Heart left ventricle (tissue), 16 donors: ENCODE measurements around the gene HMGB2. TPM values are rescaled to one million over a fixed set of nuclear protein-coding genes. Genes with fewer than 3 reads are reported as not detected.

Source experiments
- ATAC-seq, 4 donors: fragments of 200-7000 bp; cut with Tn5 transposase; one replicate each; pipeline ENCODE4 v1.9.1; 2020 to 2022; ENCODE audit warnings: moderate library complexity in 4 of 4, mild to moderate bottlenecking in 3 of 4, moderate number of reproducible peaks in 1 of 4
- DNase-seq, 5 donors: peaks; one replicate each; pipeline ENCODE4 v3.0.0-alpha.2; 2020
- H3K27ac ChIP-seq, 12 donors: fragments of 200-600 bp; sonication (generic) in 4 of 12; one replicate each; pipeline versions ENCODE4 v1.5.0 to v1.8.0; 2016 to 2022; ENCODE audit warnings: mild to moderate bottlenecking in 2 of 12
- H3K27me3 ChIP-seq, 9 donors: fragments of 200-600 bp; sonication (generic) in 2 of 9; one replicate each; pipeline versions ENCODE4 v1.5.1 to v1.8.0; 2016 to 2022; ENCODE audit warnings: mild to moderate bottlenecking in 3 of 9
- H3K36me3 ChIP-seq, 9 donors: fragments of 200-600 bp; sonication (generic) in 2 of 9; one replicate each; pipeline versions ENCODE4 v1.5.0 to v1.8.0; 2018 to 2022; ENCODE audit warnings: mild to moderate bottlenecking in 2 of 9
- H3K4me1 ChIP-seq, 12 donors: fragments of 200-600 bp; sonication (generic) in 4 of 12; one replicate each; pipeline versions ENCODE4 v1.5.0 to v1.8.0; 2016 to 2022; ENCODE audit warnings: mild to moderate bottlenecking in 3 of 12
- H3K4me3 ChIP-seq, 12 donors: fragments of 200-600 bp; sonication (generic) in 4 of 12; one replicate each; pipeline versions ENCODE4 v1.5.0 to v1.8.0; 2017 to 2022; ENCODE audit warnings: mild to moderate bottlenecking in 9 of 12, moderate library complexity in 4 of 12
- H3K9me3 ChIP-seq, 12 donors: fragments of 200-600 bp; sonication (generic) in 4 of 12; one replicate each; pipeline versions ENCODE4 v1.5.0 to v1.8.0; 2016 to 2022; ENCODE audit warnings: mild to moderate bottlenecking in 1 of 12
- POLR2A ChIP-seq, 2 donors: fragments of 450-650 bp; IDR thresholded peaks; one replicate each; pipeline ENCODE4 v1.6.1; 2017; ENCODE audit warnings: antibody characterized with exemption in 2 of 2, mild to moderate bottlenecking in 2 of 2, moderate library complexity in 2 of 2
- WGBS, 4 donors: extraction: QIAGEN DNeasy Blood & Tissue Kit in 2 of 4; methylation state at CpG; one replicate each; pipeline versions ENCODE4 v1.1.5 to v1.1.7; 2013 to 2018; 5-methylcytosine and 5-hydroxymethylcytosine counted together
- intact Hi-C, 10 donors: fragments of 100-400 bp; cut with DNase I; formaldehyde crosslinking; loops; one replicate each; pipeline versions ENCODE4 v1.11.1 to v1.14.2; 2022
- polyA plus RNA-seq, 2 donors: library from polyadenylated mRNA; stranded (reverse); fragments of 200-250 nt; gene quantifications; one replicate each; pipeline ENCODE4 v1.2.3, GENCODE V29; 2013
- total RNA-seq, 9 donors: library from RNA; depleted of rRNA in 2 of 9; stranded (reverse); fragments of >200 nt in 2 of 9; fragmentation: NEBNext Ultra II Directional in 3 of 9; extraction: Animal tissue kit (Norgen Biotek cat#: 25700) in 3 of 9; gene quantifications; one replicate each; pipeline versions ENCODE4 v1.1.0 to v1.2.4, GENCODE V29; 2016 to 2023
- TF ChIP-seq, protein P1 (sequence below), 12 donors: fragments of 200-600 bp; sonication (generic) in 4 of 12; IDR thresholded peaks; one replicate each; pipeline versions ENCODE4 v1.5.0 to v1.8.0; 2018 to 2022; ENCODE audit warnings: antibody characterized with exemption in 12 of 12, mild to moderate bottlenecking in 5 of 12
- donor health status: ischemic (EF 13 %, LVEDD 7.1; RV severe dilation, severe dysfunction).
- donor health status: healthy with polysubstance abuse.
- donor health status: DM: no; HTN: yes; CAD: no.
- donor health status: DM: no; HTN: no; CAD: no.
- donor health status: ischemic (EF 25% LVEDD 6.9; RV normal size, moderate dysfunction).
- donor health status: ischemic (EF 25% LVEDD 5.7; RV mildly dilated, moderate dysfunction).
- donor health status: healthy.
- donor health status: DM: yes; HTN: yes; CAD: no.
- donor health status: ischemic (EF 35%, LVEDD 5.7; RV mildly dilated, moderate dysfunction).
- donor health status: nonischemic (EF 11% LVEDD 7.7; RV severe dilation, severe dysfunction).
- donor health status: DM: yes; HTN: yes; CAD: no.
- donor health status: PGD.
- donor health status: ischemic (EF 29% LVEDD 5.4; RV normal size, mild dysfunction).
- donor health status: nonischemic (EF 23%, LVEDD 6.1; RV moderate dilation, normal function).

Gene HMGB2
- total and polyA plus RNA-seq, 11 donors = 28.5 to 88.9 (median 46.8) TPM

DNA sequence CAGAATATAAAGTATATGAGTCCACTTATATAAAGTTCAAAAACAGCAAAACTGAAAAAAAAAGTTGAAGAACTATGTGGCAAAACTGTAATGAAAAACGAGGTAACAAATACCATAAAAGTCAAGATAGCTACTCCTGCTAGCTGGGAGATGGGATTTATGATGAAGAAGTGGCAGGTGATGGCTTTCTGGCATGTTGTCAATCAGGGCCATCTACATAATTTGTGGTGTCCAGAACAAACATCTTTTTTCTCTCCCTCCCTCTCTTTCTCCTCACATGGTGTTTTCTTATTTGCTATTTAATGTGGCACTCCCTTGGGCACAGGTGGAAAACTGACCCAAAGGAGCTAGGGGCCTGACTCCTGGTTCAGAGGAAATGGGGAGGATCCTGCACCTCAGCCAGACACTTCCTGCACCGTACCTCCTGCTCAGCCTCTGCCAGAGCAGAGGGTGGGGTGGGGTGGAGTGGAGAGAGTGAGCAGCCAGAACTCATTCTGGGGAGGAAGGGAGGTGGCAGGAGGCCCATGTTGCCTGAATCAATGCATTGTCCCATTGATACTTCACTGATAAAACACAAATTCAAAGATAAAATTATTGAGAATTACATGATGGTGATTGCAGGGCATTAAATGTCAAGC lies 31.3 kb upstream of the HMGB2 start:
- Histone ChIP-seq H3K27ac (no peak overlapping the region), H3K4me1 (peaks cover 0 to 37% (median 12%) of the 10 kb centered on the region in 12 donors), H3K27me3 (no peaks in the 10 kb centered on the region), H3K36me3 (peaks cover 0 to 3% (median 0%) of the 10 kb centered on the region in 9 donors), H3K4me3 (no peak overlapping the region), H3K9me3 (no peaks in the 10 kb centered on the region)
- intact Hi-C loops = loop anchor here in 2 of 10 donors (5.0 kb wide), 2 partner anchors 33 to 52 kb away; partner anchors contain the start of gene HMGB2 (in 1 of the 2)
- TF ChIP-seq, protein P1, sequence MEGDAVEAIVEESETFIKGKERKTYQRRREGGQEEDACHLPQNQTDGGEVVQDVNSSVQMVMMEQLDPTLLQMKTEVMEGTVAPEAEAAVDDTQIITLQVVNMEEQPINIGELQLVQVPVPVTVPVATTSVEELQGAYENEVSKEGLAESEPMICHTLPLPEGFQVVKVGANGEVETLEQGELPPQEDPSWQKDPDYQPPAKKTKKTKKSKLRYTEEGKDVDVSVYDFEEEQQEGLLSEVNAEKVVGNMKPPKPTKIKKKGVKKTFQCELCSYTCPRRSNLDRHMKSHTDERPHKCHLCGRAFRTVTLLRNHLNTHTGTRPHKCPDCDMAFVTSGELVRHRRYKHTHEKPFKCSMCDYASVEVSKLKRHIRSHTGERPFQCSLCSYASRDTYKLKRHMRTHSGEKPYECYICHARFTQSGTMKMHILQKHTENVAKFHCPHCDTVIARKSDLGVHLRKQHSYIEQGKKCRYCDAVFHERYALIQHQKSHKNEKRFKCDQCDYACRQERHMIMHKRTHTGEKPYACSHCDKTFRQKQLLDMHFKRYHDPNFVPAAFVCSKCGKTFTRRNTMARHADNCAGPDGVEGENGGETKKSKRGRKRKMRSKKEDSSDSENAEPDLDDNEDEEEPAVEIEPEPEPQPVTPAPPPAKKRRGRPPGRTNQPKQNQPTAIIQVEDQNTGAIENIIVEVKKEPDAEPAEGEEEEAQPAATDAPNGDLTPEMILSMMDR (IDR thresholded peaks at IDR 0.05) = no peak
- no peak for TF ChIP-seq POLR2A (IDR thresholded peaks at IDR 0.05)
- DNase-seq = peak in 1 of 5 donors; percentile 31
- WGBS, 4 donors = 27 to 36% (median 32%) methylated on average over 2 of the region's 2 CpGs
- no peak for ATAC-seq

DNA sequence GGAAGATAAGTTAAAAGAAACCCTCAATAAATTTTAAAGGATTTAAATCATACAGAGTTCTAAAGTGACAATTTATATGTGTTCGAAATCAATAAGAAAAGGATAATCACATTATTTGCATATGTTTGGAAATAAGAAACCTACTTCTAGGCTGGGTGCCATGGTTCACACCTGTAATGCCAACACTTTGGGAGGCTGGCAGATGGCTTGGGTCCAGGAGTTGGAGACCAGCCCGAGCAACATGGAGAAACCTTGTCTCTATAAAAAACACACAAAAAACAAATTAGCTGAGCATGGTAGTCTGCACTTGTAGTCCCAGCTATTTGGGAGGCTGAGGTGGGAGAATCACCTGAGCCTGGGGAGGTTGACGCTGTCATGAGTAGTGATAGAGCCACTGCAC lies 28.5 kb upstream of the HMGB2 start:
- no peak for ATAC-seq
- WGBS, 4 donors = 87 to 91% (median 90%) methylated on average over 3 of the region's 3 CpGs

GRCh38 chr4:173360587-173361221 lies 26.5 kb upstream of the HMGB2 start:
- no peak overlapping the region for H3K27ac ChIP-seq
- H3K36me3 ChIP-seq = peaks cover 0 to 3% (median 0%) of the 10 kb centered on the region in 9 donors
- ATAC-seq (no peak), DNase-seq (no peak)
- H3K4me3 ChIP-seq = no peak overlapping the region
- no peaks in the 10 kb centered on the region for H3K27me3 ChIP-seq
- 53 to 60% (median 56%) methylated on average over 5 of the region's 5 CpGs for WGBS, 4 donors
- H3K4me1 ChIP-seq = peaks cover 0 to 4% (median 0%) of the 10 kb centered on the region in 12 donors
- TF ChIP-seq, protein P1 (IDR thresholded peaks at IDR 0.05) = peak in 9 of 12 donors; percentile 27 to 48 (median 38)
- TF ChIP-seq POLR2A (IDR thresholded peaks at IDR 0.05) = no peak
- no peaks in the 10 kb centered on the region for H3K9me3 ChIP-seq
- intact Hi-C loops = loop anchor here in 1 of 10 donors (2.0 kb wide), 1 partner anchor 42 kb away; no protein-coding TSS in a partner anchor

More for the DNA sequence above, 28.5 kb upstream of the HMGB2 start:
- Histone ChIP-seq H3K27ac (no peak overlapping the region), H3K9me3 (no peaks in the 10 kb centered on the region), H3K4me1 (peaks cover 0 to 21% (median 4%) of the 10 kb centered on the region in 12 donors), H3K4me3 (no peak overlapping the region), H3K27me3 (no peaks in the 10 kb centered on the region), H3K36me3 (peaks cover 0 to 3% (median 0%) of the 10 kb centered on the region in 9 donors)
- DNase-seq = no peak
- intact Hi-C loops = no loop called here
- TF ChIP-seq, protein P1 (IDR thresholded peaks at IDR 0.05) = no peak
- no peak for TF ChIP-seq POLR2A (IDR thresholded peaks at IDR 0.05)

- 74 to 87% (median 79%) methylated on average over 2 of the region's 2 CpGs for WGBS, 4 donors
- H3K4me1 ChIP-seq = peaks cover 0 to 4% (median 0%) of the 10 kb centered on the region in 12 donors
- no peak overlapping the region for H3K4me3 ChIP-seq
- TF ChIP-seq POLR2A (IDR thresholded peaks at IDR 0.05) = no peak
- TF ChIP-seq, protein P1 (IDR thresholded peaks at IDR 0.05) = no peak
- H3K36me3 ChIP-seq = peaks cover 0 to 3% (median 0%) of the 10 kb centered on the region in 9 donors
- no peaks in the 10 kb centered on the region for H3K9me3 ChIP-seq
- H3K27ac ChIP-seq = no peak overlapping the region
- H3K27me3 ChIP-seq = no peaks in the 10 kb centered on the region
- DNase-seq (no peak), ATAC-seq (no peak)
- intact Hi-C loops = no loop called here
These were observed 23.8 kb upstream of the HMGB2 start for GRCh38 chr4:173357939-173358338.
